Testis (tissue), 3 donors: ENCODE results near the gene TMEM234. TPM values are rescaled to one million over a fixed set of nuclear protein-coding genes. Genes with fewer than 3 reads are reported as not detected.

ENCODE experiments used
- DNase-seq: peaks from one replicate; pipeline ENCODE4 v3.0.0-alpha.2; 2019
- H3K27ac ChIP-seq, 2 donors: fragments of 200-600 bp; sonication (generic); one replicate each; pipeline ENCODE4 v1.5.1; 2019
- H3K27me3 ChIP-seq: fragments of 200-600 bp; sonication (generic); one replicate; pipeline ENCODE4 v1.5.1; 2019
- H3K36me3 ChIP-seq: fragments of 200-600 bp; sonication (generic); one replicate; pipeline ENCODE4 v1.5.1; 2017; ENCODE audit warnings: low read depth; ENCODE audit errors: missing control alignments
- H3K4me1 ChIP-seq: fragments of 200-600 bp; sonication (generic); one replicate; pipeline ENCODE4 v1.5.1; 2019
- H3K4me3 ChIP-seq, 2 donors: fragments of 200-600 bp; sonication (generic); one replicate each; pipeline ENCODE4 v1.5.1; 2017 to 2019
- H3K9me3 ChIP-seq: fragments of 200-600 bp; sonication (generic); one replicate; pipeline ENCODE4 v1.5.1; 2017
- CTCF ChIP-seq, 3 experiments: fragments of 450-650 bp in 2 of 3; fragments of 200-600 bp in 1 of 3; sonication (generic) in 1 of 3; IDR thresholded peaks; one replicate each; pipeline ENCODE4 v1.5.1; 2016 to 2019; ENCODE audit warnings: antibody characterized with exemption in 3 of 3, mild to moderate bottlenecking in 2 of 3, moderate library complexity in 1 of 3
- POLR2A ChIP-seq: fragments of 450-650 bp; IDR thresholded peaks from one replicate; pipeline ENCODE4 v1.6.1; 2017; ENCODE audit warnings: antibody characterized with exemption, mild to moderate bottlenecking, moderate library complexity
- WGBS, 2 donors: methylation state at CpG; one replicate each; pipeline ENCODE4 v1.1.5; 2018; 5-methylcytosine and 5-hydroxymethylcytosine counted together
- intact Hi-C: fragments of 100-400 bp; cut with DNase I; formaldehyde crosslinking; loops from one replicate; pipeline ENCODE4 v1.15.1; 2023; ENCODE audit warnings: low total_unique reads
- polyA plus RNA-seq: library from polyadenylated mRNA; stranded (reverse); fragments of 350-450 nt; fragmentation: Illumina TruSeq; extraction: RNeasy Lipid Tissue Mini Kit (QIAGEN cat#74804); gene quantifications from one replicate; pipeline ENCODE4 v1.2.3, GENCODE V29; 2014; ENCODE audit warnings: low read depth, low replicate concordance; ENCODE audit not compliant: insufficient read depth
- total RNA-seq, 2 donors: library from RNA; depleted of rRNA; stranded (reverse); fragments of >200 nt; gene quantifications; one replicate each; pipeline ENCODE4 v1.2.3, GENCODE V29; 2016

The TMEM234 gene
- total and polyA plus RNA-seq, 3 donors from 2014 or later, result 31.8 to 58.3 (median 35.9) TPM

GRCh38 chr1:32242341-32242851, 20.2 kb upstream of the TMEM234 start:
- WGBS, 2 donors, result 30% methylated on average over 5 to 7 of the region's 7 CpGs
- no peaks in the 10 kb centered on the region for H3K9me3 ChIP-seq
- H3K4me1 ChIP-seq, result peaks cover 24% of the 10 kb centered on the region
- no peak for TF ChIP-seq CTCF (IDR thresholded peaks at IDR 0.05)
- TF ChIP-seq POLR2A, result no peak
- no peak overlapping the region for H3K4me3 ChIP-seq
- no peak overlapping the region for H3K27ac ChIP-seq
- no peaks in the 10 kb centered on the region for H3K36me3 ChIP-seq
- DNase-seq, result peak; percentile 28
- intact Hi-C loops, result loop anchor here (10.0 kb wide), 1 partner anchor 92 kb away; the partner anchor contains the start of gene MARCKSL1
- H3K27me3 ChIP-seq, result no peaks in the 10 kb centered on the region

GRCh38 chr1:32241001-32241763, 19.0 kb upstream of the TMEM234 start:
- intact Hi-C loops, result loop anchor here (10.0 kb wide), 1 partner anchor 94 kb away; the partner anchor contains the start of gene MARCKSL1
- H3K27ac ChIP-seq, result peak overlapping the region; percentile 74 to 87
- TF ChIP-seq POLR2A (no peak), CTCF (IDR thresholded peaks at IDR 0.05) (no peak)
- DNase-seq, result peak; percentile 67
- no peaks in the 10 kb centered on the region for H3K9me3 ChIP-seq
- peak overlapping the region; percentile 47 to 80 for H3K4me3 ChIP-seq
- WGBS, 2 donors, result 1 to 5% methylated on average over 4 to 51 of the region's 55 CpGs
- peaks cover 30% of the 10 kb centered on the region for H3K4me1 ChIP-seq
- H3K27me3 ChIP-seq, result no peaks in the 10 kb centered on the region
- no peaks in the 10 kb centered on the region for H3K36me3 ChIP-seq

- Histone ChIP-seq H3K36me3 (no peaks in the 10 kb centered on the region), H3K9me3 (no peaks in the 10 kb centered on the region), H3K27ac (peak overlapping the region; percentile 74 to 87), H3K4me1 (peaks cover 39% of the 10 kb centered on the region), H3K27me3 (no peaks in the 10 kb centered on the region), H3K4me3 (peak overlapping the region; percentile 47 to 80)
- WGBS, 2 donors, result 2 to 3% methylated on average over 26 to 62 of the region's 62 CpGs
- TF ChIP-seq CTCF (IDR thresholded peaks at IDR 0.05) (peak in 1 of 3 experiments; percentile 2), POLR2A (peak; percentile 6)
- intact Hi-C loops, result loop anchor here (10.0 kb wide), 1 partner anchor 94 kb away; the partner anchor contains the start of gene MARCKSL1
- peak; percentile 72 for DNase-seq
These were observed 18.2 kb upstream of the TMEM234 start for GRCh38 chr1:32240140-32240951.

- DNase-seq, result peak; percentile 35
- intact Hi-C loops, result loop anchor here (10.0 kb wide), 1 partner anchor 95 kb away; the partner anchor contains the start of gene MARCKSL1
- H3K4me1 ChIP-seq, result peaks cover 44% of the 10 kb centered on the region
- no peaks in the 10 kb centered on the region for H3K9me3 ChIP-seq
- WGBS, 2 donors, result 33 to 49% methylated on average over 17 to 18 of the region's 20 CpGs
- peak overlapping the region; percentile 47 to 80 for H3K4me3 ChIP-seq
- H3K27me3 ChIP-seq, result no peaks in the 10 kb centered on the region
- H3K27ac ChIP-seq, result peak overlapping the region; percentile 74 to 87
- no peaks in the 10 kb centered on the region for H3K36me3 ChIP-seq
- TF ChIP-seq CTCF (IDR thresholded peaks at IDR 0.05) (no peak), POLR2A (no peak)
These were observed 17.6 kb upstream of the TMEM234 start for GRCh38 chr1:32239790-32240139.
